Omental fat pad (tissue), 4 donors: Measurements from ENCODE around the gene CMSS1. TPM values are rescaled to one million over a fixed set of nuclear protein-coding genes. Genes with fewer than 3 reads are reported as not detected.

Source experiments
- ATAC-seq: fragments of 150-250 bp; one replicate; pipeline ENCODE4 v1.9.1; 2016; ENCODE audit warnings: mild to moderate bottlenecking, moderate library complexity; ENCODE audit not compliant: low FRiP score
- DNase-seq: peaks from one replicate; pipeline ENCODE4 v3.0.0-alpha.2; 2019; ENCODE audit warnings: low spot score
- total RNA-seq, 4 donors: library from RNA; depleted of rRNA; stranded (reverse); fragments of >200 nt; gene quantifications; one replicate each; pipeline ENCODE4 v1.1.0, GENCODE V29; 2016
- TF ChIP-seq, protein P1 (sequence below), 3 donors: fragments of 450-650 bp; IDR thresholded peaks; one replicate each; pipeline ENCODE4 v1.5.1; 2016 to 2017; ENCODE audit warnings: antibody characterized with exemption in 3 of 3, mild to moderate bottlenecking in 3 of 3, moderate library complexity in 2 of 3

Gene CMSS1
- total RNA-seq = 10 to 100 TPM; 16.9 to 29.3 (median 21.1) TPM

DNA sequence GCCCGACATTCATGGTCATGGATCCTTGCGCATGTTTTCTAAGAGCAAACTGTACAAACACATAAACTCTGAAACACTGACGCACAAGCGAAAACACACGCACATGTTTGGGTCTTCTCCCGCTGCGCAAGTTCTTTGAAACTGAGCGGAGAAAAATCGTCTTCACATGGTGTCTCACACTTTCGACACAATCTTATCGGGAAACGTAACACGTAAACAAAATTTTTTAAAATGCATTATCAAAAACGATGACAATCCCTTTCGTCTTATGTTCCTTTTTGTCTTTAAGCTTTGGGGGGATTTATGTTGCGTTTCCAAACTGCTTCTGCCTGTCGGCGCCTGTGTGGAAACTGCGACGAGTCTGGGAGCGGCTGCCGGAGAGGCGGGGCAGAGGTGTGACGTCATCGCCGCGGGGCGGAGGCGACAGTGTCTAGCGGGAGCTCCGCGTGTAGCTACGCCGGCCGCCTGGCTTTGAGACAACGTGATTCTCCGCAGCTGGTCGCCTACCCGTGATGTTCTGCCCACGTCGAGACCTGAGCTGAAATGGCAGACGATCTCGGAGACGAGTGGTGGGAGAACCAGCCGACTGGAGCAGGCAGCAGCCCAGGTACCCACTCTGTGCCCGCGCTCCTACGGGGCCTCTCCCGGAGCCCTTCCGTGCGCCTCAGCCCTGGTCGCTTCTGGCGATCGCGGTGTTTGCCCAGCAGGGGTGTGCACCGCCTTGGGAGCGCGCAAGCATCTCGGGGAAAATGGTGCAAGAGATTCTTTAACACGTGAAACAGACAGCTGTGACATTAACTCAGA, at the start of gene CMSS1:
Gene CMSS1 (plus strand): TSS at position 426 of the 804 bp plus-strand sequence.
- ATAC-seq (peak; percentile 97), DNase-seq (peak; percentile 78)
- TF ChIP-seq, protein P1, sequence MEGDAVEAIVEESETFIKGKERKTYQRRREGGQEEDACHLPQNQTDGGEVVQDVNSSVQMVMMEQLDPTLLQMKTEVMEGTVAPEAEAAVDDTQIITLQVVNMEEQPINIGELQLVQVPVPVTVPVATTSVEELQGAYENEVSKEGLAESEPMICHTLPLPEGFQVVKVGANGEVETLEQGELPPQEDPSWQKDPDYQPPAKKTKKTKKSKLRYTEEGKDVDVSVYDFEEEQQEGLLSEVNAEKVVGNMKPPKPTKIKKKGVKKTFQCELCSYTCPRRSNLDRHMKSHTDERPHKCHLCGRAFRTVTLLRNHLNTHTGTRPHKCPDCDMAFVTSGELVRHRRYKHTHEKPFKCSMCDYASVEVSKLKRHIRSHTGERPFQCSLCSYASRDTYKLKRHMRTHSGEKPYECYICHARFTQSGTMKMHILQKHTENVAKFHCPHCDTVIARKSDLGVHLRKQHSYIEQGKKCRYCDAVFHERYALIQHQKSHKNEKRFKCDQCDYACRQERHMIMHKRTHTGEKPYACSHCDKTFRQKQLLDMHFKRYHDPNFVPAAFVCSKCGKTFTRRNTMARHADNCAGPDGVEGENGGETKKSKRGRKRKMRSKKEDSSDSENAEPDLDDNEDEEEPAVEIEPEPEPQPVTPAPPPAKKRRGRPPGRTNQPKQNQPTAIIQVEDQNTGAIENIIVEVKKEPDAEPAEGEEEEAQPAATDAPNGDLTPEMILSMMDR (IDR thresholded peaks at IDR 0.05) = no peak

DNA sequence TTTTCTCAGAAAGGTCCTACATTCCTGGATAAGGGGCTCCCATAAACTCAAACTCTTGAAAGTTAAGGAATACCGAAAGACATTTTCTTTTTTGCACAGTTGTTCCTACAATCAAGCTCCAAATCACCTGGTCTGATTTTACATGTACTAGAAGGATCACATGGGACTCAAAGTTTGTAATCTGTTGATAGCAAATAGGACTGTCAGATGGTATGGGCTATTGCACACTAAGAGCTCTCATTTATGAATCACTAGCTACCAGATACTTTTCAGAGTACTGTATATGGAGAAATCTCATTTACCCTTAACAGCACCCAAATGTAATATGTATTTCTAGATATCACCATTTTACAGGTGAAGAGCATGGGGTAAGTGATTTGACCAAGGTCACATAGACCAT, 49.5 kb upstream of the CMSS1 start:
- ATAC-seq = no peak
- TF ChIP-seq, protein P1 (IDR thresholded peaks at IDR 0.05) = no peak

DNA sequence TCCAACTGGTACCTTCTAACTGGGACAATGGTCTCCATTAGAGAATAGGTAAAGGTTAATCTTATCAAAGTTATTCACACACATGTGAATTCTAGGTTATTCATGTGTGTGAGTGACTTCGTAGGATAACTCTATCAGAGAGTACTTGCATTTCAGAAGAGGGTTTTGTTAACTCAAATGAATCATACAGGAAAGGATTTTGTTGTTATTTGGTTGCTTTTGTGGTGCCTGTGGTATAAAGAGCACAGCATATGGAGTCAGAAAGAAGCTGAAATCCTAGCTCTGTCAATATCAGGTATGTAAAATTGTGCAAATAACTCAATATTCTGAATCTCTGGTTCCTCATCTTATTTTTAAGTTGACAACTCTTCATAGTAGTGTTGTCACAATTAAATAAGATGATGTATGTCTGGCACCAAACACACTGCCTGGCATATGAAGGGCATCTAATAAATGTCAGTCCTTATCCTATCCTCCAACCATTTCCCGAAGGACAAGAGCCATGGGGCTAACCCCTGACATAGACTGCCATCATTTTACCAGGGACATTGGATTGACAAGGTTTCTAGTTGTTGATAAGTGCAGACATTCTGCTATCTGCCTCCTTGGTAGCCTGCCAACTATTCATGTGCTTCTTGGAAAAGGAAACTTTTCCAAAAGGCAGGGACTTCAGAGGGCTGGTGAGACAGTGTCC, 48.7 kb upstream of the CMSS1 start:
- DNase-seq = no peak
- TF ChIP-seq, protein P1 (IDR thresholded peaks at IDR 0.05) = no peak
- ATAC-seq = no peak

More for the DNA sequence above, 49.5 kb upstream of the CMSS1 start:
- no peak for DNase-seq

DNA sequence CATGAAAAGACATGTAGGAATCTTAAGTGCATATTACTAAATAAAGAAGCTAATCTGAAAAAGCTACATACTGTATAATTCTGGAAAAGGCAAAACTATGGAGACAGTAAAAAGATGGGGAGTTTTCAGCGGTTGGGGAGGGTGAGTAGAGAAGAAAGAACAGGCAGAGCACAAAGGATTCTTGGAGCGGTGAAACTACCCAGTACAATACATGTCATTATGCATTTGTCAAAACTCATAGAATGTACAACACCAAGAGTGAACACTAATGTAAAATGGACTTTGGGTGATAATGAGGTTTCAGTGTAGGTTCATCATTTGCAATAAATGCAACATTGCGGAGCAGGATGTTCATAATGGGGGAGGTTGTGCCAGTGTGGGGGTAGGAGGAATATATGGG, 45.5 kb upstream of the CMSS1 start:
- TF ChIP-seq, protein P1 (IDR thresholded peaks at IDR 0.05) = no peak
- DNase-seq = no peak

DNA sequence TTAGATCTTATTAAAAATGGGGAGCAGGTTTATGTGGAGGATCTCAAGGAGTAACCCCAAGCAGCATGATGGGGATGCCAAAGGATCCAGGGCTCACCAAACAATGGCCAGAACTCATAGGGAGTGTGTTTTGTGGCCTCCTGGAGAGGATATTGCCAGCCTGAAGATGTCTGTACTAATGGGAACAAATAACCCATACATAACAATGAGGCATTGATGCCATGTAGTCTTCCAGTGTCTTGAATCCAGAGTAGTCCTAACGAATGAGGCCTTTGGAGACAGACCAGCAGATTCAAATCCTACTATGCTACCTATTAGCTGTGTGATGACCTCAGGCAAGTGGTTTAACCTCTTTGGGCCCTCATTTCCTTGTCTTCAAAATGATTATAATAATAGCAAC, 45.0 kb upstream of the CMSS1 start:
- no peak for ATAC-seq
- TF ChIP-seq, protein P1 (IDR thresholded peaks at IDR 0.05) = no peak
- no peak for DNase-seq

More for the DNA sequence above, 45.5 kb upstream of the CMSS1 start:
- no peak for ATAC-seq

DNA sequence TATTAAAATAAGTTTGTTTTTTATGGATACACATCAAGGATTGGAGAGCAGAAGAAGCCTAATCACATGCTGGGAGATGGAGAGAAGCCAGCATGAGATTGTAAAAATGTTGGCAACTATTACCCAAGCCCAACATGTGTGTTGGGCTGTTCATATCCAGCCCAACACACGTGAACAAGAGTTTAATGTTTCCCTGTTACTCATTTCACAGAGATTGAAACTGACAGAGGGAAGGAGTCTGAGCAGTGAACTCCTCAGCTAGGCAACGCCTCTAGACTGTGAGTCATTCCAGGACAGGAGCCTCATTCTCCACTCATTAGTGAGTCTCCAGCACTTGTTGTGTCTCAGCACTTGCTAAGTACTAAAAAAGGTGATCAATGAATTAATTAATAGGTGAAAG, 43.2 kb upstream of the CMSS1 start:
- TF ChIP-seq, protein P1 (IDR thresholded peaks at IDR 0.05) = no peak
- peak; percentile 59 for ATAC-seq
- DNase-seq = no peak
